Brain microvascular endothelial cell (primary cell): ENCODE measurements around the gene AFAP1L2.

ENCODE experiments used
- DNase-seq: peaks from one replicate; pipeline ENCODE4 v3.0.0-alpha.2; 2020
- H3K27ac ChIP-seq: fragments of 250-450 bp; sonication (Bioruptor Pico); 2 replicates; pipeline ENCODE4 v1.5.1; 2020; ENCODE audit warnings: mild to moderate bottlenecking, moderate library complexity
- H3K27me3 ChIP-seq: fragments of 250-450 bp; sonication (Bioruptor Pico); replicated peaks from 2 replicates; pipeline ENCODE4 v1.5.1; 2020; ENCODE audit warnings: mild to moderate bottlenecking
- H3K36me3 ChIP-seq: fragments of 250-450 bp; sonication (Bioruptor Pico); replicated peaks from 2 replicates; pipeline ENCODE4 v1.5.1; 2020; ENCODE audit warnings: mild to moderate bottlenecking
- H3K4me3 ChIP-seq: 2 replicates; pipeline ENCODE4 v1.5.1; 2011; ENCODE audit warnings: low read depth, mild to moderate bottlenecking, control low read depth, low read length, moderate library complexity
- in situ Hi-C: cut with HindIII; loops from 2 replicates; pipeline ENCODE4 v1.10.0; 2017; ENCODE audit warnings: low sequenced_read_pairs, low pct_ligation_motif_present
- TF ChIP-seq, protein P1 (sequence below): IDR thresholded peaks from 2 replicates; pipeline ENCODE4 v1.5.1; 2011; ENCODE audit warnings: low read depth, mild to moderate bottlenecking, moderate library complexity, low read length, control low read depth, inconsistent platforms; ENCODE audit errors: missing control alignments

AFAP1L2 gene

DNA sequence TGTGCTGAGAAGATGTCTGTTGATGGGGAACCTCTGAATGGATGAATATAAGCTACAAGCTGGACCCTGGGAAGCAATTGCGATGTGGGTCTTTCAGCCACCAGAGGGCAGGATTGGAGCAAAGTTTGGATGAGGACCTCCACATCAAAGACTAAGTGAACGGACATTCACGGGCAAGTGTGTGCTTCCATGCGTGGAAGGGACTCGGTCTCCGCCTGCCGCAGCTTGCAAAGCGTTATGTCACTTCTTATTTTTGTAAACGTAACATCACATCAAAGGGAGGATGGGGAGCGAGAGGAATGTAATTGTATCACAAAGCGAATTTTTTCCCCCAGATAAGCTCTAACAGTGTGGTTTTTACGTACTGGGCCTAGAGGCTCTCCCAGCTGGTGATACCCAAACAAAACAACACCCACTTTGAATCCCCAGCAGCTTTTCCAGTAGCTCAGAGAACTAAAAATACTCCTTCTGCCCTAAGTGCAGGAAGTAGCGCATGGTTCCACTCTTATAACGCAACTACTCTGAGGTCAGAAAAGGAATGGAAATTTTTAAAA is 100.2 kb downstream of the AFAP1L2 start:
- Histone ChIP-seq H3K27me3 (no peaks in the 10 kb centered on the region), H3K4me3 (peak overlapping the region; percentile 41)
- DNase-seq, result peak; percentile 94

DNA sequence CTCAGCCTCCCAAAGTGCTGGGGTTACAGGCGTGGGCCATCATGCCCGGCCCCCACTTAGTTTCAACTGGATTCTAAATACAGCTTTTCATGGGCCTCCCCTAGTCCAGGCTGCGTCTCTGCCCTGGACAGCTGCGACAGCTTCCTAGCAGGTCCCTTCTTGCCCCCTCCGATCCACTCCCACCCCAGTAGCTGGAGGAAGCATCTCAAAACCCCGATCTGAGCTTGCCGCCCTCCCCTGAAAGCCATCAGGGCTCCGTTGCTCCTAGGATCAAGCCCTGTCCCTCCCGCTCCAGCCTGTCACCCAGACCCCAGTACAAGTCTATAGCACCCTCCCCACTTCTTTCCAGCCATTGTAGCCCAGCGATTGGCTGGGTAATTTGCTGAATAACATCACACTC is 100.7 kb downstream of the AFAP1L2 start:
- in situ Hi-C loops, result loop anchor here (25.0 kb wide), 1 partner anchor 384 kb away; no protein-coding TSS in a partner anchor
- TF ChIP-seq, protein P1, sequence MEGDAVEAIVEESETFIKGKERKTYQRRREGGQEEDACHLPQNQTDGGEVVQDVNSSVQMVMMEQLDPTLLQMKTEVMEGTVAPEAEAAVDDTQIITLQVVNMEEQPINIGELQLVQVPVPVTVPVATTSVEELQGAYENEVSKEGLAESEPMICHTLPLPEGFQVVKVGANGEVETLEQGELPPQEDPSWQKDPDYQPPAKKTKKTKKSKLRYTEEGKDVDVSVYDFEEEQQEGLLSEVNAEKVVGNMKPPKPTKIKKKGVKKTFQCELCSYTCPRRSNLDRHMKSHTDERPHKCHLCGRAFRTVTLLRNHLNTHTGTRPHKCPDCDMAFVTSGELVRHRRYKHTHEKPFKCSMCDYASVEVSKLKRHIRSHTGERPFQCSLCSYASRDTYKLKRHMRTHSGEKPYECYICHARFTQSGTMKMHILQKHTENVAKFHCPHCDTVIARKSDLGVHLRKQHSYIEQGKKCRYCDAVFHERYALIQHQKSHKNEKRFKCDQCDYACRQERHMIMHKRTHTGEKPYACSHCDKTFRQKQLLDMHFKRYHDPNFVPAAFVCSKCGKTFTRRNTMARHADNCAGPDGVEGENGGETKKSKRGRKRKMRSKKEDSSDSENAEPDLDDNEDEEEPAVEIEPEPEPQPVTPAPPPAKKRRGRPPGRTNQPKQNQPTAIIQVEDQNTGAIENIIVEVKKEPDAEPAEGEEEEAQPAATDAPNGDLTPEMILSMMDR, result no peak
- no peaks in the 10 kb centered on the region for H3K27me3 ChIP-seq
- no peak overlapping the region for H3K4me3 ChIP-seq
- no peak overlapping the region for H3K27ac ChIP-seq
- no peaks in the 10 kb centered on the region for H3K36me3 ChIP-seq
- DNase-seq, result no peak

More for the DNA sequence above, 100.2 kb downstream of the AFAP1L2 start:
- no peaks in the 10 kb centered on the region for H3K36me3 ChIP-seq
- peak overlapping the region; percentile 8 for H3K27ac ChIP-seq
- TF ChIP-seq, protein P1, result peak; percentile 87
- in situ Hi-C loops, result loop anchor here (25.0 kb wide), 1 partner anchor 383 kb away; no protein-coding TSS in a partner anchor

DNA sequence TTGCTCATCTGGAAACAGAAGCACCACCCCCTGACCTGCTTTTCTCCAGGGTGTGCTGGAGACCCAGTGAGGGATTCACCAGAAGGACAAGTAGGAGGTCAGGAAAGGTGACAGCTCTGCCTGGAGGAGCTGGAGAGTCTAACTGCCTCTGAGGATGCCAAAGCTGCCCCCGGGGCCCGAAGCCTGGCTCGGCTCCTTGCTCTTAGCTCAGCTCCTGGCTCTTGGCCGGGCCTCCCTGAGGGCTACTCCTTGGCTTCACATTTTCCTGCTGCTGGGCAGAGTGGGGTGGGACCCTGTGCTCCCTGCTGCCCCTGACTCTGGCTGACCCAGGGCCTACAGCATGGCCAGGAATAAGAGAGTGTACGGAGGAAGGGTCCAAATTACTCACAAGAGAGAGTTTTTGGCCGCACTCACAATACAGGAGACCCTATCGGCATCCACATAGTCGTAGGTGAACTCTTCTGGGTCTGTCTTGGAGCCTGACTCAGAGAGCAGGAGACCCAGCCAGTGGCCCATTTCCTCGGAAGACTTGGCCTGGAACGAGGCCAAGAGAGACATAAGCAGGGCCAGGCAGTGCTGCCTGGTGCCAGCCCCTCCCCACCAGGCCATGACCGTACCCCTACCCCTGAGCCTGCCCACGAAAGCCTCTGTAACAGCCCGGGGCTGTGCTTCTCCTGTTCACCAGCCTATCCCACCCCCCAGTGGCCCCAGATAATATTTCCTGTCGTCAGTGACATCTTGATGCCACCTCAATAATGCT is 102.2 kb downstream of the AFAP1L2 start:
- in situ Hi-C loops, result loop anchor here (25.0 kb wide), 1 partner anchor 385 kb away; no protein-coding TSS in a partner anchor
- TF ChIP-seq, protein P1, result no peak
- no peak overlapping the region for H3K4me3 ChIP-seq
- peak; percentile 15 for DNase-seq
- no peaks in the 10 kb centered on the region for H3K27me3 ChIP-seq
- no peak overlapping the region for H3K27ac ChIP-seq
- H3K36me3 ChIP-seq, result no peaks in the 10 kb centered on the region

DNA sequence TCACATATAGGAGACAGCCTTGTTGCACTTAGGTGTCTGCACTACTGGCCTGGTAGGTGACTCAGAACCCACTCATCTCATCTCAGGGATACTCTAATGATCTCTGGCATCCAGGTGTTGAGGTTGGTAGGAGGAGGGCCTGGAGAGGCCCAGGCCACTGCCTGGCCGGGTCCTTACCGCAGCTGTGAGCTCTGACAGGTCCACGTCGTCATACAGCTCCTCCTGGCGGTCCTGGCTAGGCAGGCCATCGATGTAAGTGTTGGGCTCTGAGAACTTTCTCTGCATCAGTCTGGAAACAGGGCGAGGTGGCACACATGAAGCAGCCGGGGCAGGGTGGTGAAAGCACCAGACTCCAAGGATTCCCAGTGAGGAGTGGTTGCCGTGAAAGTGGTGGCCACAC is 103.1 kb downstream of the AFAP1L2 start:
- Histone ChIP-seq H3K36me3 (no peaks in the 10 kb centered on the region), H3K4me3 (no peak overlapping the region), H3K27ac (no peak overlapping the region), H3K27me3 (no peaks in the 10 kb centered on the region)
- in situ Hi-C loops, result loop anchor here (25.0 kb wide), 1 partner anchor 386 kb away; no protein-coding TSS in a partner anchor
- TF ChIP-seq, protein P1, result no peak
- DNase-seq, result no peak

DNA sequence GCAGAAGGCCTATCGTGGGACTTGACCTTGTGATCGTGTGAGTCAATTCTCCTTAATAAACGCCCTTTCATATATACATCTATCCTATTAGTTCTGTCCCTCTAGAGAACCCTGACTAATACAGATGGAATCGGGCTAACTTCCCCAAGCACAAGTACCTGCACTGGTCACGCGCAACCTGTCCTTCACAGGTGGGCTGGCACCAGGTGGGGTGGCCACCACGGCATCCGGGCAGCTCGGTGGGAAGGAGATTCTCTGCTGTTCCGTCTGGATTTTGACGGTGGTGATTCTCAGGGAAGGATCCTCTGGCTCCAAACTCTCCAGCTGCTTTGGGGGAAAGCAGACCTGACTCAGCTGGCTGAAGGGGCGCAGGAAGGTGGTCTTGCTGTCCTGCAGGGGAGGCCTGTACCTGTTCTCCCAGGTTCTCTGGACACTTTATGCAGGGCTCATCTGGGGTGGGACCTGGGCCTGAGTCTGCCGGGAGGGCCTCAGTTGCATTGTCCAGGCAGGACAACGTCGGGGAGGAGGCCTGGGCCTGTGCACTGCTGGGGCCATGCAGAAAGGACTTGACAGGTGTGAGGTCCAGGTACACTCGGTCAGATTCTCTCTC is 104.2 kb downstream of the AFAP1L2 start:
- H3K27me3 ChIP-seq, result no peaks in the 10 kb centered on the region
- in situ Hi-C loops, result loop anchor here (25.0 kb wide), 1 partner anchor 387 kb away; no protein-coding TSS in a partner anchor
- no peak overlapping the region for H3K27ac ChIP-seq
- H3K4me3 ChIP-seq, result no peak overlapping the region
- TF ChIP-seq, protein P1, result no peak
- no peaks in the 10 kb centered on the region for H3K36me3 ChIP-seq
- DNase-seq, result no peak
